Astrocyte (in vitro differentiated cells and primary cell): Measurements from ENCODE around the gene NT5C3B.

Source experiments
- EZH2 ChIP-seq: IDR thresholded peaks from 2 replicates; pipeline ENCODE4 v1.6.1; 2012; ENCODE audit warnings: mild to moderate bottlenecking, low read length, inconsistent platforms; ENCODE audit not compliant: insufficient read depth
- TF ChIP-seq, protein P1 (sequence below): IDR thresholded peaks from 2 replicates; pipeline ENCODE4 v1.5.1; 2011; ENCODE audit warnings: low read depth, mild to moderate bottlenecking, inconsistent platforms, low read length, moderate library complexity; ENCODE audit not compliant: insufficient read depth

DNA sequence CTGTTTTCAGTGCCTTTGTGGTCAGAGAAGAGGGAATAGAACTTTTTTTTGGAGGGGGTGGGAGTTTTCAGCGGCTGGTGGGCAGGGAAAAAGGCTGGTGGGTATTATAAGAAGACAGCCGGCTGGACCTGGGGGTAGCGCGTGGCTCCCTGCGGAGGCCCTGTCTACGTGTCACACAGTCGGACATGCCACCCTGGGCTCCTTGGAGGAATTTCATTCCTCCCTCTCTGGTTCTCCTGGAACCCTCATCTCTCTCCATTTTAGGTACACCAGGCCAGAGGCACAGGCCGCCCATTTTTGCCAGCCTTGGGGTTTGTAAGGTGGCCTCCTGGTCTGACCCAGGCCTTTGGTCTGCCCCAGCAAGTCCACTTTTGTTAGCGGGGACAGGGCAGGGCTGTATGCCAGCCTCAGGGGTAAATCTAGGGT, 22.3 kb downstream of the NT5C3B start:
- TF ChIP-seq EZH2 = no peak
- TF ChIP-seq, protein P1, sequence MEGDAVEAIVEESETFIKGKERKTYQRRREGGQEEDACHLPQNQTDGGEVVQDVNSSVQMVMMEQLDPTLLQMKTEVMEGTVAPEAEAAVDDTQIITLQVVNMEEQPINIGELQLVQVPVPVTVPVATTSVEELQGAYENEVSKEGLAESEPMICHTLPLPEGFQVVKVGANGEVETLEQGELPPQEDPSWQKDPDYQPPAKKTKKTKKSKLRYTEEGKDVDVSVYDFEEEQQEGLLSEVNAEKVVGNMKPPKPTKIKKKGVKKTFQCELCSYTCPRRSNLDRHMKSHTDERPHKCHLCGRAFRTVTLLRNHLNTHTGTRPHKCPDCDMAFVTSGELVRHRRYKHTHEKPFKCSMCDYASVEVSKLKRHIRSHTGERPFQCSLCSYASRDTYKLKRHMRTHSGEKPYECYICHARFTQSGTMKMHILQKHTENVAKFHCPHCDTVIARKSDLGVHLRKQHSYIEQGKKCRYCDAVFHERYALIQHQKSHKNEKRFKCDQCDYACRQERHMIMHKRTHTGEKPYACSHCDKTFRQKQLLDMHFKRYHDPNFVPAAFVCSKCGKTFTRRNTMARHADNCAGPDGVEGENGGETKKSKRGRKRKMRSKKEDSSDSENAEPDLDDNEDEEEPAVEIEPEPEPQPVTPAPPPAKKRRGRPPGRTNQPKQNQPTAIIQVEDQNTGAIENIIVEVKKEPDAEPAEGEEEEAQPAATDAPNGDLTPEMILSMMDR = no peak
